ENCODE results near the gene GALNT10. TPM values are rescaled to one million over a fixed set of nuclear protein-coding genes. Genes with fewer than 3 reads are reported as not detected.

The GALNT10 gene
- total and polyA plus RNA-seq, 2 of the 8 experiments (the other 6 are each of a cell fraction or from before 2014, with no cell fraction given) = 4.6 to 15.5 TPM

DNA sequence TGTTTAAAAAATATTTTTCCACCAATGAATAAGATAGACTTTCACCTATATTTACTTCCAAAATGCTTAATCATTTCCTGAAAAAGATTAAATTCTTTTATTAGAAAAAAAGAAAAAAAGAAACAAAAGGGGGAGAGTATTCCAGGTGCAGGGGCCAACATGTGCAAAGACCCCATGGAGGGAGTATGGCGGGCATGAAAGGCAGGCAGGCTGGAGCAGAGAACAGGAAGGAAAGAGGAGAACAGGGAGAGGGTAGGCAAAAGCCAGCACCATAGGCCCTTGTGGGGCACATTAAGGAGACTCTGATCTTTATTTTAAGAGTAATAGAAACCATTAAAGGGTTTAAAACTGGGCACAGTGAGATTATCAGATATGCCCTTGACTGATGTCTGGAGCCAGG lies 238.8 kb downstream of the GALNT10 start:
- no peak overlapping the region for H4K91ac ChIP-seq (replicated peaks; ENCODE audit: insufficient read length, low read length)
- H2AFZ ChIP-seq (ENCODE audit: low read length) = no peak overlapping the region
- DNase-seq (ENCODE audit: low read depth in 1 of 2, low spot score in 2 of 2) (no peak), FAIRE-seq (no peak)
- H3K79me2 ChIP-seq (ENCODE audit: control insufficient read depth in 1 of 2, insufficient read depth in 2 of 2, low read length in 2 of 2) = no peaks in the 10 kb centered on the region
- H3K23ac ChIP-seq (ENCODE audit: insufficient read length) = no peak overlapping the region
- no peaks in the 10 kb centered on the region for H4K20me1 ChIP-seq (replicated peaks in 1 of 2; ENCODE audit: control insufficient read depth in 1 of 2, insufficient read depth in 2 of 2, low read length in 2 of 2)
- POLR2A ChIA-PET (ENCODE audit: partially characterized antibody) = no interaction called here
- no peak overlapping the region for H3K27ac ChIP-seq (ENCODE audit: low read depth, low read length)
- H4K5ac ChIP-seq (ENCODE audit: insufficient read length, low read depth, low read length) = no peak overlapping the region
- H2AK5ac ChIP-seq (ENCODE audit: low read depth, low read length) = no peak overlapping the region
- no peak overlapping the region for H3K4me3 ChIP-seq (ENCODE audit: extremely low read depth in 1 of 4, insufficient read depth in 2 of 4, low read depth in 3 of 4, low read length in 4 of 4)
- H4K8ac ChIP-seq (ENCODE audit: extremely low read depth, insufficient read depth, low read length) = no peak overlapping the region
- H3K23me2 ChIP-seq (ENCODE audit: low read depth, low read length) = no peaks in the 10 kb centered on the region
- no peaks in the 10 kb centered on the region for H3K9me3 ChIP-seq (ENCODE audit: insufficient read depth in 2 of 2, low read depth in 1 of 2, low read length in 1 of 2)
- no peak overlapping the region for H2BK12ac ChIP-seq (ENCODE audit: low read depth, low read length)
- no peak overlapping the region for H3K56ac ChIP-seq (replicated peaks; ENCODE audit: insufficient read length, low read depth, low read length)
- WGBS, 2 experiments (ENCODE audit: extremely low coverage in 1 of 2, insufficient coverage in 1 of 2, insufficient read length in 1 of 2, insufficient replicate concordance in 2 of 2, low coverage in 1 of 2, low lambda C conversion rate in 2 of 2, missing lambda C conversion rate in 1 of 2) = 86% methylated on average over 1 of the region's 1 CpG; no CpG with 5 or more reads in 1 of the 2 experiments
- H2BK20ac ChIP-seq (ENCODE audit: low read length) = no peak overlapping the region
- no peak overlapping the region for H2BK15ac ChIP-seq (ENCODE audit: low read length)
- no peak overlapping the region for H3K14ac ChIP-seq (ENCODE audit: insufficient read length)
- no peaks in the 10 kb centered on the region for H3K27me3 ChIP-seq (replicated peaks in 1 of 4; ENCODE audit: control insufficient read depth in 3 of 4, extremely low read depth in 1 of 4, insufficient read depth in 3 of 4, low read length in 3 of 4)
- CTCF ChIA-PET (ENCODE audit: partially characterized antibody) = interaction anchor here (2.4 kb wide), 1 partner anchor 8 kb away, joined by 16 read pairs; no protein-coding TSS in a partner anchor
- H3K9ac ChIP-seq (replicated peaks in 1 of 4; ENCODE audit: extremely low read depth in 1 of 4, low read depth in 3 of 4, low read length in 3 of 4) = no peak overlapping the region
- H3K4ac ChIP-seq (replicated peaks; ENCODE audit: insufficient read length, low read depth, low read length) = no peak overlapping the region
- H3K79me1 ChIP-seq (ENCODE audit: low read depth, low read length) = no peaks in the 10 kb centered on the region
- H2BK120ac ChIP-seq (replicated peaks; ENCODE audit: low read depth, low read length) = no peak overlapping the region
- H3K18ac ChIP-seq (ENCODE audit: extremely low read depth, low read length) = no peak overlapping the region
- H3K36me3 ChIP-seq (ENCODE audit: control insufficient read depth in 2 of 4, insufficient read depth in 4 of 4, low read length in 3 of 4) = no peaks in the 10 kb centered on the region
- no peak overlapping the region for H2BK5ac ChIP-seq (ENCODE audit: low read depth, low read length)
- no peak overlapping the region for H3K4me2 ChIP-seq (ENCODE audit: insufficient read depth in 1 of 2, low read depth in 2 of 2, low read length in 2 of 2)
- no peaks in the 10 kb centered on the region for H3K4me1 ChIP-seq (replicated peaks in 1 of 4; ENCODE audit: control insufficient read depth in 3 of 4, insufficient read depth in 4 of 4, low read length in 3 of 4)
- no peak for TF ChIP-seq HDAC2 (IDR thresholded peaks at IDR 0.05; ENCODE audit: borderline replicate concordance in 1 of 2, low read depth in 2 of 2, low read length in 2 of 2)
- no peak for TF ChIP-seq RFX5 (IDR thresholded peaks at IDR 0.05; ENCODE audit: borderline replicate concordance, low read depth, low read length)
- no peak for TF ChIP-seq POLR2AphosphoS5 (IDR thresholded peaks at IDR 0.05; ENCODE audit: low read depth, low read length)
- TF ChIP-seq EZH2 (IDR thresholded peaks at IDR 0.05; ENCODE audit: low read depth, low read length, severe bottlenecking) = no peak
- TF ChIP-seq BRCA1 (IDR thresholded peaks at IDR 0.05; ENCODE audit: low read depth, low read length) = no peak
- TF ChIP-seq BCL11A (IDR thresholded peaks at IDR 0.05; ENCODE audit: low read depth in 2 of 2, low read length in 2 of 2) = no peak
- TF ChIP-seq NRF1 (IDR thresholded peaks at IDR 0.05; ENCODE audit: low read depth, low read length) = no peak
- no peak for TF ChIP-seq TAF7 (optimal IDR thresholded peaks at IDR 0.05; ENCODE audit: borderline replicate concordance, low read depth, low read length)
